GM18505 (cell line): ENCODE data around the gene SART3.
"Not testable (repeated sequence)": the region's sequence is repeated elsewhere in the genome, so short reads cannot be mapped to it uniquely, and the experiment has no call there.

ENCODE experiments used
- ATAC-seq: cut with Tn5 transposase; IDR thresholded peaks from one replicate; pipeline ENCODE4 v1.9.1; 2021; ENCODE audit not compliant: unreplicated experiment
- POLR2A ChIP-seq: IDR thresholded peaks from 4 replicates; pipeline ENCODE4 v1.6.1; 2011; ENCODE audit warnings: borderline replicate concordance; ENCODE audit not compliant: insufficient read depth, insufficient read length; ENCODE audit errors: extremely low read depth

Gene SART3

DNA sequence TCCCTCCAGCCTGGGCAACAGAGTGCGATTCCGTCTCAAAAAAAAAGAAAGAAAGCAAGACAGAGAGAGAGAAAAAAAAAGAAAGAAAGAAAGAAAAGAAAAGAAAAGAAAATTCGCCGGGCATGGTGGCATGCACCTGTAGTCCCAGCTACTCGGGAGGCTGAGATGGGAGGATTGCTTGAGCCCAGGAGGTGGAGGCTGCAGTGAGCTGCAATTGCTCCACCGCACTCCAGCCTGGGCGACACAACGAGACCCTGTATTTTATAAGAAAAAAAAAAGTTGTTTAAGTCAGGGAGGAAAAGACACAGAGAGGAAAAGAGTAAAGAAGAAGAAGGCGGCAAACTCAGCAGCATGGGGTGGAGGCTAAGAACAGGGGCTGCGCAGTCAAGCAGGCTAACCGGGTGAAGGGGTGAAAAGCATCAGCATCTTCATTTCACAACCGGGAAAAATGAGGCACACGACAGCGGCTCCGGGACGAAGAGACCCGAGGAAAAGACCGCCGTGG lies 46.5 kb downstream of the SART3 start:
- no peak for ATAC-seq
- TF ChIP-seq POLR2A = no peak

GRCh38 chr12:108511633-108512540 lies 49.1 kb downstream of the SART3 start:
- no peak for ATAC-seq
- no peak for TF ChIP-seq POLR2A

DNA sequence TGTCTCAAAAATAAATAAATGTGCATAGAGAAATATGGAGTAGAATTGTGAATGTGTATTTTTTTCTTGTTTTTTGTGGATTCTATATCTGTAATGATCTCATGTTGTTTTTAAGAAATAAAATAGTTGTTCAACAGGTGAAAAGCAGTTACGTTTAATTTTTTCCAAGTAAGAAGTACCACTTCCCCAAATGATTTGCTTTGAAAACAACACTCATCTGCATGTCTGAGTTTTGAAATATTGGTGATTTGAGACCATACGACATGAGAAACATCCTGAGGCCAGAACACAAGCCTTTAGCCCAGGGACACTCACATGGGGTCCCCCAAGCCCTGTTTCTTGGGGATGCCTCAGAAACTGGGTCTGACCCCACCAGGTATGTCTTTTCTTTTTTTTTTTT lies 50.1 kb downstream of the SART3 start:
- no peak for TF ChIP-seq POLR2A
- no peak for ATAC-seq

DNA sequence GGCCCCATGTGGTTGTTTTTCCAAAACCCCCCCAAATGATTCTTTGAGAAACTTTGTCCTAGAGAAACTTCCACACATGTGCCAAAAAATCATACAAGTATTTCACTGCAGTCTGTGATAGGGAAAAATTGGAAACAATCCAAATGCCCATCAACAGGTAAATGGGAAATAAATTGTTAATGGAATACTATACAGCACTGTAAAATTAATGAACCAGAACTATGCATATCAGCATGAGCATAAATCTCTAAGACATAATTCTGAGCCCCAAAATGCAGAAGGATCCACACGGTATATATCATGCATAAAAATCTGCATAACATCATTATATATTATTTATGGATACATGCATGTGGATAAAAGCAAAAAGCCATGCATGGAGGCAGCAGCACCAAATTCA lies 51.2 kb downstream of the SART3 start:
- ATAC-seq = no peak
- no peak for TF ChIP-seq POLR2A

GRCh38 chr12:108507971-108508642 lies 52.9 kb downstream of the SART3 start:
- no peak for TF ChIP-seq POLR2A
- ATAC-seq = no peak

- ATAC-seq = no peak
- no peak for TF ChIP-seq POLR2A
Observed at GRCh38 chr12:108505129-108505528, 55.8 kb downstream of the SART3 start.

- ATAC-seq = no peak
- TF ChIP-seq POLR2A = no peak
Observed at GRCh38 chr12:108502922-108503321, 58.1 kb downstream of the SART3 start.

GRCh38 chr12:108498136-108498535 lies 62.8 kb downstream of the SART3 start:
- ATAC-seq = no peak
- TF ChIP-seq POLR2A = no peak

- no peak for TF ChIP-seq POLR2A
- ATAC-seq = no peak
Observed at GRCh38 chr12:108495823-108496579, 65.0 kb downstream of the SART3 start.

DNA sequence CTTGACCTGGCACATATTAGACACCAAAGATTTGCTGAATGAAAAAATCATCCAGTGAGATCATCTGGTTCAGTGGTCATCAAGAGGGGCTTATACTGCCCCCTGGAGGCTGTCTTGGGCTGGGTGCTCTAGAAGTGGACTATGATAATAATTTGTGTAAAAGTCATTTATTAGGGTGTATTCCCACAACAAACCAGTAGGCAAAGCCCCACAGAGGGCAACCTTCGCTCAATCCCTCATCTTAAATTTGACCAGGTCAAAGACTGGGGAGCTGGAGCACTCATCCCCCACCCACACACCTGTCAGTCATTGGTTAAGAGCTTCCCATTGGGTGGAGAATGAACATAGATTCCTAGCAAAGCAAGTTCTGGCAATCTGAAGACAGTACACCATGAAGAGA lies 65.9 kb downstream of the SART3 start:
- ATAC-seq = no peak
- TF ChIP-seq POLR2A = no peak

GRCh38 chr12:108491256-108491655 lies 69.7 kb downstream of the SART3 start:
- ATAC-seq = no peak
- no peak for TF ChIP-seq POLR2A

- not testable (repeated sequence) for ATAC-seq
Observed at GRCh38 chr12:108487029-108487428, 73.9 kb downstream of the SART3 start.

GRCh38 chr12:108485371-108485770 lies 75.6 kb downstream of the SART3 start:
- ATAC-seq = not testable (repeated sequence)
